HG02642 (cell line): ENCODE data around the gene LARP1B.
"Not testable (repeated sequence)": the region's sequence is repeated elsewhere in the genome, so short reads cannot be mapped to it uniquely, and the experiment has no call there.

Experiments used
- ATAC-seq: cut with Tn5 transposase; IDR thresholded peaks from one replicate; pipeline ENCODE4 v1.9.1; 2021; ENCODE audit warnings: mild to moderate bottlenecking; ENCODE audit not compliant: unreplicated experiment, poor library complexity

Gene LARP1B

GRCh38 chr4:128130621-128131020 is 69.5 kb downstream of the LARP1B start:
- no peak for ATAC-seq

GRCh38 chr4:128134925-128135324 is 73.8 kb downstream of the LARP1B start:
- no peak for ATAC-seq

DNA sequence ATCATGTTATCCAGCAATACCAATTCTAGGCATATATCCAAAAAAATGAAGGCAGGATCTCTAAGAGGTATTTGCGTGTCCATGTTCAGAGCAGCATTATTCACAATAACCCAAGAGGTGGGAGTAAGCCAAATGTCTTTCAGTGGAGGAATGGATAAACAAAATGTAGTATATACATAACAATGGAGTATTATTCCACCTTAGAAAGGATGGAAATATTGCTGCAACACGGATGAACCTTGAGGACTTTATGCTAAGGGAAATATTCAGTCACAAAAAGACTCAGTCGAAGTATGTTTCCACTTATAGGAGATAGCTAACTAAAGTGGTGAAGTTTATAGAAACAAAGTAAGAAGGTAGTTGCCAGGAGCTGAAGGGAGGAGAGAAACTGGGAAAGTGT is 74.3 kb downstream of the LARP1B start:
- ATAC-seq, result no peak

- no peak for ATAC-seq
Observed at GRCh38 chr4:128141866-128142265, 80.8 kb downstream of the LARP1B start.

GRCh38 chr4:128145727-128146126 is 84.6 kb downstream of the LARP1B start:
- no peak for ATAC-seq

DNA sequence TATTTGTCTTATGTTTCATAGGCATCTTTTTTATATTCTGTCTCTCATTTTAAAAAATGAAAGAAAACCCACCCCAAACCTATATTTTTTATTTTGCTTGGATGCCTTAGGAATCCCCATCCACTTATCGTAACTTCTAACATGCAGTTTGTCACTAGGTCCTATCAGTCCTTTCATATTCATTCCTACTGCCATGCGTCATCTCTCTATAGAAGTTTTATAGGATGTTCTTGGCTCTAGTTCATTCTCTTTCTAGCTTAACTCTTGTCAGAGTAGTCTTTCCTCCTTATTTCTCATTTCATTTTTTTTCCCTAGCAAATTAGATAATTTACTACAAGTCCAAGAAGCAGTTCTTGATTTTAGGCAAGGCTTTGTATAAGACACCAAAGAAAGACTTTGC is 92.7 kb downstream of the LARP1B start:
- ATAC-seq, result no peak

- no peak for ATAC-seq
Observed at GRCh38 chr4:128155231-128155855, 94.2 kb downstream of the LARP1B start.

DNA sequence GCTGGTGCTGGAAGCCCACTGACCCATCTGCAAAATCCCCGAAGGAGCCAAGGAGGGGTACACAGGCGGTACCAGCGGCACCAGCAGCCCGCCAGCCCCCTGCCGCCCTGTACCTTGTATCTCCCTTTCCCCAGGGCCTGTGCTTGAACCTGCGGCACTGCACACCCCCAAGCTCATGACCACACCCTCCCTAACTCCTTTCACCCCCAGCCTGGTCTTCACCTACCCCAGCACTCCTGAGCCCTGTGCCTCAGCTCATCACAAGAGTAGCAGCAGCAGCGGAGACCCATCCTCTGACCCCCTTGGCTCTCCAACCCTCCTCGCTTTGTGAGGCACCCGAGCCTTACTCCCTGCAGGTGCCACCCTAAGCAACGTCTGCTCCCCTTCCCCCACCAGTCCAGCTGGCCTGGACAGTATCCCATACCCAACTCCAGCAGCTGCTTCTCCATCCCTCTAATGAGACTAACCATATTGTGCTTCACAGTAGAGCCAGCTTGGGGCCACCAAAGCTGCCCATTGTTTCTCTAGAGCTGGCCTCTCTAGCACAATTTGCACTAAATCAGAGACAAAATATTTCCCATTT is 94.9 kb downstream of the LARP1B start:
- ATAC-seq, result no peak

DNA sequence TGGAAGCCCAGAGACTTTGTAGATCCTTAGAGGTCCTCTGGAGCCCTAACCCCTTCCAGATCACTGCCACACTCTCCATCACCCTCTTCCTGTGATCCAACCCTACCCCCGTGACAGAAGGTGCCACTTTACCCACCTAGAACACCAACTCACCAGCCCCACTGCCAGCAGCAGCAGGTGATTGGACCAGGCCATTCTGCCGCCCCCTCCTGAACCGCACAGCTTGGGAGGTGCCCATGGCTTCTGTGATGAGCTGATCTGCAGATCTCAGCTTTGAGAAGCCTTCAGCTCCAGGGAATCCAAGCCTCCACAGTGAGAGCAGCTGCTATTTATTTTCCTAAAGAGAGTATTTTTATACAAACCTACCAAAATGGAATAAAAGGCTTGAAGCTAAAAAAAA is 95.4 kb downstream of the LARP1B start:
- not testable (repeated sequence) for ATAC-seq

GRCh38 chr4:128158894-128159293 is 97.8 kb downstream of the LARP1B start:
- no peak for ATAC-seq

- no peak for ATAC-seq
Observed at GRCh38 chr4:128159967-128160366, 98.9 kb downstream of the LARP1B start.

- ATAC-seq, result no peak
Observed at GRCh38 chr4:128161138-128161537, 100.0 kb downstream of the LARP1B start.

DNA sequence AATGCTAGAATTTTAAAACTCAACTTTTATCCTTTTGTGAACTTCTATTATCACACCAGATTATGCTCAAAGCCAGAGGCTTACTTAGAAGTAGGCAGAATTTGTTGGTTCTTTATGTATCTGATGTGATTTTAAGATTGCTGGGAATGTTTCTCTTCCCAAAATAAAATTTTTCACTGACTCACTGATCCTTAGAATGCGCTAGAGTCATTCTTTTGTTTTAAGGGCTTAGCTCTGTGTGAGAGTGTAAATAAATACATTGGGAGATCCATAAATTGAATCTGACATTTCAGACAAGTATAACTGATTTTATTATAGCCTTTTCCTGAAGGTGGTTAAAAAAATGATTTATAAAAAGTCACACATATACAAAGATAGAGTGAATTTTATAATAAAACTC is 101.3 kb downstream of the LARP1B start:
- no peak for ATAC-seq

DNA sequence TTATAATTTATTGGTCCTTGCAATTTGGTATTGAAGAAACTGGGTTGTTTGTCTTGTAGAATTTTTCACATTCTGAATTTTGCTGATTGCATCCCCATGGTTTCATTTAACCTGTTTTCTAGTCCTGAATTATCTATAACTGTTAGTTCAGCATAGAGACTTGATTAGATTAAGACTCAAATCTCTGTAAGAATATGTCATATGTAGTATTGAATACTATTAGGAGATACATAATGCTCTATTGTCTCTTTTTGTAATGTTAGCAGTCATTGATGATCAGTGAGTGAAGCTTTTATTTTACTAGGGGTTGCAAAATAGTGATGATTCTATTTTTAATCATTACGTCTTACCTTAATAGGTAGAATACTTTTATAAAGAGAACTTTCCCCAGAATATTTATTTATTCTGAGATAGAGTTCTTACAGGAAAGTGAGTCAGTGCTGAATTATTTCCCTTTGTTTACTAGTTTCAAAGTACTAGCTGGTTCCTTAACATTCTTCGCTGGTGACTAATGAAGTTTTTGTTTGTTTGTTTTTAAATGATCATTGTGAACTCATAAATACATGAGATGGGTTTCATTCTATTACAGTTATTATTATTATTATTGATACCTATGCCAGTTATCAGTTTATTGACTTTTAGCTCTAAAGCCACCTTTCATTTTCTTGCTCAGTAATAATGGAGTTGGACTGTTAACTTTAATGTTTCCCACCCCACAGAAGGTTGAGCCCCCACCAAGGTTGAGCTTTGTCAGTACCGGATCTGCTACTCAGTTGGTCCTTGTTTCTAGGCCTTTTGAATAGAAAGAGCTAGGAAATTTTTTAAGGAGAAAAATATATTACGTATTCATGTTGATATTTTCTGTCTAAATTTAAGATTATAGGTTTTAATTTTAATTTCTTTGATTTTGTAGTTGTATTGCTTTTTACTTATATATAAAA is 102.3 kb downstream of the LARP1B start:
- no peak for ATAC-seq

DNA sequence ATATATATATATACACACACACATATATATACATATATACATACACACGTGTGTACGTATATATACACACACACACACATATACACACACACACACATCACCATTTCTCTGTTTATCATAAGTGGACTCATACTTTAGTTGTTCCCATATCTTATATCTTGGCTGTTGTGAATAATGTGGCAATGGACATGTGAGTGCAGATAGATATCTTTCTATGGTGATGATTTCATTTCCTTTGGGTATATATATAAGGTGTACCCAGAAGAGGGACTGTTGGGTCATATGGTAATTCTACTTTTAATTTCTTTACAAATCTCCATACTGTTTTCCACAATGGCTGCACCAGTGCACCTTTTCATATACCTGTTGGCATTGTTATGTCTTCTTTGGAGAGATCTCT is 105.9 kb downstream of the LARP1B start:
- ATAC-seq, result no peak

DNA sequence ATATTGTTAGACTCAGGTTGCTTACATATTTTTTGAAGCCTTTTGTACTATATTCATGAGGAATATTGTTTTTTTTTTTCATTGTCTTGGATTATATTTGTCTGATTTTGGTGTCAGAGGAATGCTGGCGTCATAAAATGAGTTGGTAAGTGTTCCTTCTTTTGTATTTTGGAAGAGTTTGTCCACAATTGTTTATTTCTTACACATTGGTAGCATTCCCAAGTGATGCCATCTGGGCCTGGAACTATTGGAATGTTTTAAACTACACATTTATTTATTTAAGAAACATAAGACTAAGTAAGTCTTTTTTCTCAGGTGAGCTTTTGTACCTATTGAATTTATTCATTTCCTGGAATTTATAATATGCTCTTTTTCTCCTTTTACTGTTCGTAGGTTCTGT is 107.6 kb downstream of the LARP1B start:
- ATAC-seq, result no peak

GRCh38 chr4:128169245-128169644 is 108.1 kb downstream of the LARP1B start:
- no peak for ATAC-seq

- ATAC-seq, result no peak
Observed at GRCh38 chr4:128176643-128177042, 115.5 kb downstream of the LARP1B start.

- no peak for ATAC-seq
Observed at GRCh38 chr4:128177498-128177897, 116.4 kb downstream of the LARP1B start.

DNA sequence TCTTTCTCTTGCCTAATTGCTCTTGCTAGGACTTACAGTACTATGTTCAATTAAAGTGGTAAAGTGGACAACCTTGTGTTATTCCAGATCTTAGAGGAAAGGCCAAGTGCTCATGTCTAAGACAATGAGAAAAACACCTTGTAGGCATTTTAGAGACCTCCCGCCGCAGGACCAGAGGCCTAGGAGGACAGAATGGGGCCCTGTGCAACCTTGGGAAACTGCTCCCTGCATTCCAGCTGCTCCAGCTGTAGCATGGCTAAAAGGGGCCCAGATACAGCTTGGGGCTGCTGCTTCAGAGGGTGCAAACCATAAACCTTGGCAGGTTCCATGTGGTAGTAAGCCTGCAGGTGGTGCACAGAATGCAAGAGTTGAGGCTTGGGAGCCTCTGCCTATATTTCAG is 125.5 kb downstream of the LARP1B start:
- ATAC-seq, result no peak

- peak; percentile 99 for ATAC-seq
Observed at GRCh38 chr4:128191115-128191781, 130.1 kb downstream of the LARP1B start.
